Liver (tissue), 9 donors: Measurements from ENCODE around the gene DNAH1. TPM values are rescaled to one million over a fixed set of nuclear protein-coding genes. Genes with fewer than 3 reads are reported as not detected.

Source experiments
- DNase-seq: peaks from one replicate; pipeline ENCODE4 v3.0.0-alpha.2; 2017; ENCODE audit warnings: low spot score
- H3K27ac ChIP-seq, 2 donors: one replicate each; pipeline ENCODE4 v1.7.0; 2013; ENCODE audit warnings: inconsistent platforms in 2 of 2, low read length in 2 of 2, control low read depth in 1 of 2, low read depth in 1 of 2, mild to moderate bottlenecking in 1 of 2
- H3K27me3 ChIP-seq, 4 donors: one replicate each; pipeline versions ENCODE4 v1.6.1 to v1.7.0; 2013; ENCODE audit warnings: low read length in 3 of 4, inconsistent platforms in 1 of 4, mild to moderate bottlenecking in 1 of 4, moderate library complexity in 1 of 4; ENCODE audit not compliant: control insufficient read depth in 4 of 4, insufficient read depth in 4 of 4
- H3K36me3 ChIP-seq, 4 donors: one replicate each; pipeline versions ENCODE4 v1.6.1 to v1.7.0; 2013; ENCODE audit warnings: low read length in 3 of 4, mild to moderate bottlenecking in 3 of 4, low read depth in 1 of 4, moderate library complexity in 1 of 4; ENCODE audit not compliant: control insufficient read depth in 4 of 4, insufficient read depth in 3 of 4
- H3K4me1 ChIP-seq, 4 donors: one replicate each; pipeline versions ENCODE4 v1.6.1 to v1.7.0; 2013; ENCODE audit warnings: low read length in 3 of 4, mild to moderate bottlenecking in 3 of 4, moderate library complexity in 1 of 4; ENCODE audit not compliant: control insufficient read depth in 4 of 4, insufficient read depth in 4 of 4
- H3K4me3 ChIP-seq, 3 donors: one replicate each; pipeline versions ENCODE4 v1.6.1 to v1.7.0; 2013; ENCODE audit warnings: low read length in 3 of 3, control low read depth in 1 of 3, low read depth in 1 of 3, mild to moderate bottlenecking in 1 of 3
- H3K9ac ChIP-seq, 2 donors: one replicate each; pipeline ENCODE4 v1.7.0; 2013; ENCODE audit warnings: low read length in 2 of 2, mild to moderate bottlenecking in 2 of 2, moderate library complexity in 2 of 2, control low read depth in 1 of 2, low read depth in 1 of 2
- H3K9me3 ChIP-seq, 4 donors: one replicate each; pipeline versions ENCODE4 v1.6.1 to v1.7.0; 2013; ENCODE audit warnings: low read length in 3 of 4; ENCODE audit not compliant: control insufficient read depth in 4 of 4
- CTCF ChIP-seq: fragments of 150-350 bp; IDR thresholded peaks from 2 replicates; pipeline ENCODE4 v1.5.1; 2017; ENCODE audit warnings: improper control_type of control experiment, low read depth, low read length; ENCODE audit not compliant: missing input control
- FOXA1 ChIP-seq: IDR thresholded peaks from 2 replicates; pipeline ENCODE4 v1.6.1; 2016; ENCODE audit warnings: antibody characterized with exemption
- FOXA2 ChIP-seq: IDR thresholded peaks from 2 replicates; pipeline ENCODE4 v1.6.1; 2016; ENCODE audit warnings: antibody characterized with exemption
- JUND ChIP-seq, 2 donors: IDR thresholded peaks; 2 replicates each; pipeline ENCODE4 v1.6.1; 2016; ENCODE audit warnings: antibody characterized with exemption in 2 of 2
- NR2F2 ChIP-seq: IDR thresholded peaks from 2 replicates; pipeline ENCODE4 v1.6.1; 2016; ENCODE audit warnings: antibody characterized with exemption
- RAD21 ChIP-seq, 2 donors: IDR thresholded peaks; 2 replicates each; pipeline ENCODE4 v1.6.1; 2016; ENCODE audit warnings: antibody characterized with exemption in 2 of 2, mild to moderate bottlenecking in 2 of 2
- REST ChIP-seq: IDR thresholded peaks from 2 replicates; pipeline ENCODE4 v1.6.1; 2016; ENCODE audit warnings: antibody characterized with exemption, mild to moderate bottlenecking
- RXRA ChIP-seq, 2 donors: IDR thresholded peaks; 2 replicates each; pipeline ENCODE4 v1.6.1; 2017 to 2018; ENCODE audit warnings: antibody characterized with exemption in 2 of 2, mild to moderate bottlenecking in 1 of 2
- TAF1 ChIP-seq: conservative IDR thresholded peaks from 2 replicates; pipeline ENCODE4 v1.6.1; 2016; ENCODE audit warnings: antibody characterized with exemption, mild to moderate bottlenecking
- YY1 ChIP-seq: IDR thresholded peaks from 2 replicates; pipeline ENCODE4 v1.6.1; 2016; ENCODE audit warnings: antibody characterized with exemption, mild to moderate bottlenecking
- WGBS: extraction: QIAGEN DNeasy Blood & Tissue Kit; methylation state at CpG from one replicate; pipeline ENCODE4 v1.1.7; 2013; 5-methylcytosine and 5-hydroxymethylcytosine counted together
- polyA plus RNA-seq, 2 donors: library from polyadenylated mRNA; stranded (reverse) in 1 of 2; unstranded in 1 of 2; fragments of 200-250 nt in 1 of 2; fragments of >200 nt in 1 of 2; fragmentation: Nextera tagmentation in 1 of 2; extraction: Ambion mirVana in 1 of 2; gene quantifications; one replicate each; pipeline versions ENCODE4 v1.2.1 to v1.2.3, GENCODE V29; 2013 to 2015
- total RNA-seq, 2 donors: library from RNA; depleted of rRNA; stranded (reverse); fragments of >200 nt; gene quantifications; one replicate each; pipeline ENCODE4 v1.2.3, GENCODE V29; 2014
- TF ChIP-seq, protein P1 (sequence below): IDR thresholded peaks from 2 replicates; pipeline ENCODE4 v1.6.1; 2016; ENCODE audit warnings: antibody characterized with exemption
- donor health status: healthy.
- donor health status: healthy.
- donor health status: healthy.
- donor health status: healthy.
- donor health status: healthy.

The DNAH1 gene
- total and polyA plus RNA-seq, 4 donors, result 1.5 to 6.0 (median 2.5) TPM

DNA sequence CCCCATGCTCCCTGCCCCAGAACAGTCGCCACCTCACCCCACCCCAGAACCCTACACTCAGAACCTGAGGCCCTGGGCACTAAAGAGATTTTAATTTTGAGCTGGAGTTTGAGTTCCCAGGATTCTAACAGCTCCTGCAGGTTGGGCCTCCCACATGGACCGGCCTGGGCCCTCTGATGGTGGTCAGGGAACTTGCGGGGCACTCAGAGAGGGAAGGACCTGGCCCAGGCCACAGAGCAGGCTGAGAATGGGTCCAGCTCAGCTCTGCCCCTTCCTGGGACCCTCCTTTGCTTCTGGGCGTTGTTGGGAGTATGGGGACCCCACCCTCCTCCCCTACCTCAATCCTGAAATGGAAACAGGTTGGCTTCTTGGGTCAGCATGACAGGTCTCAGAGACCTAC lies 129.9 kb downstream of the DNAH1 start:
- DNase-seq, result no peak
- Histone ChIP-seq H3K27me3 (no peaks in the 10 kb centered on the region), H3K9me3 (no peaks in the 10 kb centered on the region), H3K36me3 (no peaks in the 10 kb centered on the region), H3K4me1 (peaks cover 2 to 14% (median 7%) of the 10 kb centered on the region in 4 donors), H3K9ac (no peak overlapping the region), H3K27ac (no peak overlapping the region), H3K4me3 (no peak overlapping the region)
- WGBS, result 92% methylated on average over 4 of the region's 4 CpGs
- TF ChIP-seq REST (no peak), FOXA1 (no peak), JUND (IDR thresholded peaks at IDR 0.05) (no peak), FOXA2 (no peak), RXRA (IDR thresholded peaks at IDR 0.05) (no peak), YY1 (no peak), TAF1 (no peak), NR2F2 (no peak), CTCF (no peak), RAD21 (IDR thresholded peaks at IDR 0.05) (no peak)
- TF ChIP-seq, protein P1, sequence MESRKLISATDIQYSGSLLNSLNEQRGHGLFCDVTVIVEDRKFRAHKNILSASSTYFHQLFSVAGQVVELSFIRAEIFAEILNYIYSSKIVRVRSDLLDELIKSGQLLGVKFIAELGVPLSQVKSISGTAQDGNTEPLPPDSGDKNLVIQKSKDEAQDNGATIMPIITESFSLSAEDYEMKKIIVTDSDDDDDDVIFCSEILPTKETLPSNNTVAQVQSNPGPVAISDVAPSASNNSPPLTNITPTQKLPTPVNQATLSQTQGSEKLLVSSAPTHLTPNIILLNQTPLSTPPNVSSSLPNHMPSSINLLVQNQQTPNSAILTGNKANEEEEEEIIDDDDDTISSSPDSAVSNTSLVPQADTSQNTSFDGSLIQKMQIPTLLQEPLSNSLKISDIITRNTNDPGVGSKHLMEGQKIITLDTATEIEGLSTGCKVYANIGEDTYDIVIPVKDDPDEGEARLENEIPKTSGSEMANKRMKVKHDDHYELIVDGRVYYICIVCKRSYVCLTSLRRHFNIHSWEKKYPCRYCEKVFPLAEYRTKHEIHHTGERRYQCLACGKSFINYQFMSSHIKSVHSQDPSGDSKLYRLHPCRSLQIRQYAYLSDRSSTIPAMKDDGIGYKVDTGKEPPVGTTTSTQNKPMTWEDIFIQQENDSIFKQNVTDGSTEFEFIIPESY, result no peak

DNA sequence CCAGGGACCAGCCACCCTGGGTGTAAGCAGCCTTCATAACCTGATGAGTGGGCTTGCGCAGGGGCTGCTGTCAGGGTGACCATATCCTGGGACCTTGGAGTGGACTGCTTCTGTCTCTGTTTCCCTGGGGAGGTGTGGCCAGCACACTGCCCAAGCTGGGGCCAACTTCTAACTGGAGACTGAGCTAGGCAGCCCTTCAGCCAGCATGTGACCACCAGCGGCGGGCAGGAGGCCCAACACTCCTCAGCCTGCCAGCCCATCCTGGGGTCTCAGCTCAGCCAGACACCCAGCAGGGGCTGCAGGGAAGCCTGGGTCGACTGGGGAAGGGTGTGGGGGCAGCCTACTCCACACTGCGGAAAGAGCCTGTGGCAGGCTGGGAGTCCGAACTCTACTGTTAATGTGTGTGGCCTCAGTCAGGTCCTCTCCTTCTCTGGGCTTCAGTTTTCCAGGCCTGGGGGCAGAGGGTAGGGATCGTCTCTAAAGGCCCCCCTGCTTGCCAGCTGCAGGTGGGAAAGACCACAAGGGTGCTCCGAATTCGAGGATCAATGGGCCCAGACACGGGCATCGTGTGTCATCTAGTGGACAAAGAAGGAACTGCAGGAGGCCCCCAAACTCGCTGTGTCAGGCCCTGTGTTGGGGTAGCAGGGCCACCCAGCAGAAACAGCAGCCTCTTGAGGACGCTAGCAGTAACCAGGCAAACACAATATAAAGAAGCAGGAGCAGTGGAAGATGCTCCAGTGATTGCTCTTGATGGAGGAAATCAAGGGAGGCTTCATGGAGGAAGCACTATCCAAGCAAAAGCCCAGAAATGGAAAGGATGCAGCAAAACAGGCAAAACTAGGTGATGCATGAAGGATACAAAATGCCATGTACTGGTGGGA lies 130.8 kb downstream of the DNAH1 start:
- 39% methylated on average over 13 of the region's 13 CpGs for WGBS
- Histone ChIP-seq H3K9me3 (no peaks in the 10 kb centered on the region), H3K36me3 (no peaks in the 10 kb centered on the region), H3K27ac (no peak overlapping the region), H3K27me3 (no peaks in the 10 kb centered on the region), H3K9ac (no peak overlapping the region), H3K4me1 (peaks cover 2 to 14% (median 7%) of the 10 kb centered on the region in 4 donors), H3K4me3 (no peak overlapping the region)
- DNase-seq, result peak; percentile 84
- TF ChIP-seq CTCF (peak; percentile 99), REST (no peak), JUND (IDR thresholded peaks at IDR 0.05) (no peak), RAD21 (IDR thresholded peaks at IDR 0.05) (peak; percentile 91 to 92), FOXA1 (no peak)
